Measurements from ENCODE around the gene KCNQ1. TPM values are rescaled to one million over a fixed set of nuclear protein-coding genes. Genes with fewer than 3 reads are reported as not detected.

The KCNQ1 gene
- total RNA-seq, 1 donor from 2014 or later: 0.16 TPM

DNA sequence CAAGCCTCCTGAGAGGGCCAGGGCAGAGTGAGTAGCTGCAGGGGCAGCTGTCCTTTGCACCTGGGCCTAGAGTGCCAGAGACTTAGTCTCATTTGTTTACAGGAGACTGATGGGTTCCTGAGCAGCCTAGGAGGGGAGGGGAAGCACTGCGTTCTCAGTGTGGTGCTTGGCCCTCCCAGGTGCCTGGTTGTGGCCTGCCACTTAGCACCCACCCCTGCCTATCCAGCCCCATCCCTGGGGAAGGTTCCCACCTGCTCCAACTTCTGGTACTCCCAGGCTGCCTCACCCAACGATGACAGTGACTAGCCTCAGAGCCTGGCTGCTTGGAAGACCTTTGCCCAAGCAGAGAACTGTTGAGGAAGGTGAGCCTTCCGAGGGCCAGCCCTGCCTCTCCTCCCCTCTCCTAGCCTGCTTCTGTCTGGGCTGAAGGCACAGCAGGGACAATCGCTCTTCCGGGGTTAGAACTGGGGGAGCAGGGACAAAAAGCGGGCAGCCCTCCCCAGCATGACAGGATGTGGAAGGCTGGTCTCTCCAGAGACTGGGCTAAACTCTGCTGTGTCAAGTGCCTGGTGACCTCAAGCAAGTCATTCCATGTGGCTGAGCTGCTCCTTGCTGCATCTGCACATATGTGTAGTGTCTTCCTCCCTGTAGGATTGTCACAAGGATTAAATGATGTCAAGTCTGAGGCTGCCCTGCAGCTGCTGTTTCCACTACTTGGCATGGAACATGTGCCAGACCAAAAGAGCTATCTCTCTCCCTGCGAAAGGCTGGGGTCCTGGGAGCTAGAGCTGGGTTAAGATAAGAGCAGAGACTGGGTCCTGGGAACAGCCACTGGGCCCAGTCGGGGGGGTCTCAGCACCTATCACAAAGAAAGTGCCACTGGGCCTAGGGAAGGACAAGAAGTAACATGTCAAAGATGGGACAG lies 245.1 kb downstream of the KCNQ1 start:
- Mint-ChIP-seq H3K36me3 (ENCODE audit: unreplicated experiment) (no peaks in the 10 kb centered on the region), H3K9me3 (ENCODE audit: unreplicated experiment) (no peaks in the 10 kb centered on the region), H3K4me3 (ENCODE audit: unreplicated experiment) (no peak overlapping the region), H3K27me3 (ENCODE audit: unreplicated experiment) (no peaks in the 10 kb centered on the region), H3K27ac (ENCODE audit: unreplicated experiment) (no peak overlapping the region), H3K4me1 (ENCODE audit: unreplicated experiment) (peaks cover 17% of the 10 kb centered on the region)
- TF ChIP-seq CTCF (IDR thresholded peaks at IDR 0.05): no peak
- no peak for DNase-seq (ENCODE audit: extremely low spot score, unreplicated experiment)

DNA sequence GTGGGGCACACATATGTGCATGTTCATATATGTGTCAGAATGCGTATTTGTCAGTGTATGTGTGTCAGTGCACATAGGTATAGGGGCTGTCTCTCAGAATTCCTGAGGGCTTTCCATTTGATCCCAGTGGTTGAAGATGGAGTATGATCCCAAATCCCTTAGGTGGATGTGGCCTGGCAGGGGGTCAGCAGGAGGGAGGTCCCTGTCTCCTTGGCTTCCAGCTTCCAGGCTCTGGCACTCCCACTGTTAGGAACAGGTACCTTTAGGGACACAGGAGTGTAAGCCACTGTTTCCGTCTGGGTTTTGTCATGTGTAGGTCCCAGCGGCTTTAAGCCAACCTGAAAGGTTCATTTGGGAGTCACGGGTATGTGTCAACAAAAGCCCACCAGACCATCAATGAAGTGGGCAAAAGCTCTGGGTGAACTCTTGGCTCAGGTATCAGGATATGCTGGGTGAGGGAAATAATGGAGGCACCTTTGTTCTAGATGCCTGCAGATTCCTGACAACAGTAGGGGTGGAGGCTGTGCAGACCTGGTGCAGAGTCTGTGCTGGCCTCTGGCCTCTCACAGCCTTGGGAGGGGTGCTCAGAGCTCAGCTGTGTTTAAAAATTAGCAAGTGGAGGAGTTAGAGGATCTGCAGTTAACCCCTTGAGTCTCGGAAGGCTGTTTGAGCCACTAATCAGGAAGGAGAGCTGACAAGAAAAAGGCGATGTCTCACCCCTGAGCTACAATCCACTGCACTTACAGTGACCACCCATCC lies 246.0 kb downstream of the KCNQ1 start:
- peaks cover 24% of the 10 kb centered on the region for H3K4me1 Mint-ChIP-seq (ENCODE audit: unreplicated experiment)
- no peaks in the 10 kb centered on the region for H3K9me3 Mint-ChIP-seq (ENCODE audit: unreplicated experiment)
- no peak overlapping the region for H3K4me3 Mint-ChIP-seq (ENCODE audit: unreplicated experiment)
- no peaks in the 10 kb centered on the region for H3K27me3 Mint-ChIP-seq (ENCODE audit: unreplicated experiment)
- DNase-seq (ENCODE audit: extremely low spot score, unreplicated experiment): no peak
- H3K36me3 Mint-ChIP-seq (ENCODE audit: unreplicated experiment): no peaks in the 10 kb centered on the region
- H3K27ac Mint-ChIP-seq (ENCODE audit: unreplicated experiment): no peak overlapping the region
- no peak for TF ChIP-seq CTCF (IDR thresholded peaks at IDR 0.05)

- H3K4me3 Mint-ChIP-seq (ENCODE audit: unreplicated experiment): no peak overlapping the region
- DNase-seq (ENCODE audit: extremely low spot score, unreplicated experiment): no peak
- no peak overlapping the region for H3K27ac Mint-ChIP-seq (ENCODE audit: unreplicated experiment)
- no peak for TF ChIP-seq CTCF (IDR thresholded peaks at IDR 0.05)
- no peaks in the 10 kb centered on the region for H3K27me3 Mint-ChIP-seq (ENCODE audit: unreplicated experiment)
- H3K9me3 Mint-ChIP-seq (ENCODE audit: unreplicated experiment): no peaks in the 10 kb centered on the region
- H3K4me1 Mint-ChIP-seq (ENCODE audit: unreplicated experiment): peaks cover 26% of the 10 kb centered on the region
- H3K36me3 Mint-ChIP-seq (ENCODE audit: unreplicated experiment): no peaks in the 10 kb centered on the region
These were observed 246.6 kb downstream of the KCNQ1 start for GRCh38 chr11:2691355-2691761.

DNA sequence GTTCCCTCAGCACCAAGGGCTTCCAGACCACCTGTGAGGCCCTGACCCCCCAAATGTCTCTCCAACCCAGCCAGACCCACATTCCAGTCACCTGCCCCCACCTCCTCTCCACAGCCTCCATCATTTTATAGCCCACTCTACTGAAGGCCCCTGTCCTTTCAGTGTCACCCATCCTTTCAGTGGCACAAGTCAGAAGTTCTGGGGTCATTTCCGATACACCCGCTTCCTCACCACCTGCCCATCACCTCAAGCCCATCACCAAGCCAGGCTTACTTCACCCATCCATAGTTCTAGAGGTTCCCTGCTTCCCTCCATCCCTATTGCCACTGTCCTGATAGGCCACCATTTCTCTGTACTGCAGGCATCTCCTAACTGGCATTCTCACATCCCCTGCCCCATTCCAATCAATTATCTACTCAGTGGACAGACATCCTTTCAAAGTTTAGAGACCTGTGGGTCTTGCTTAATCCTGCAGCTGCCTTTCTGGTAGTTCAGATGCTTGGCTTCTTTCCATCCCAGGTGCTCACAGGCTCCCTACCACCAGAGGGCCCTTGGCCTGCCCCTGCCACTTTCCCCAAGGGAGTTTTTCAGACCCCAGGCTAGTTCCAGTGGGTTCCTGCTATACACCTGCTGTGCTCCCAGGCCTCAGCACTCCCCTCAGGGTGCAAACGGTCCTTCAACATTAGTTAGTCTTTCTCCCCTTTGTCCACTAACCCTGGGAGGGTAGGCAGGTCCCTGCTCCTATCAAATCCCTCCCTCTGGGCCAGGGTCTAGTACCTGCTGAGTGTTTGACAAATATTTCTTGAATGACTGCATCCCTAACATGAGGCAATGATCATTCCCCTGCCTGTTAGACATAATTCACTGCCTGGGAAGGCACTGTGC lies 247.4 kb downstream of the KCNQ1 start:
- Mint-ChIP-seq H3K27me3 (ENCODE audit: unreplicated experiment) (peaks cover under 1% of the 10 kb centered on the region), H3K9me3 (ENCODE audit: unreplicated experiment) (no peaks in the 10 kb centered on the region), H3K4me1 (ENCODE audit: unreplicated experiment) (peaks cover 35% of the 10 kb centered on the region), H3K36me3 (ENCODE audit: unreplicated experiment) (no peaks in the 10 kb centered on the region), H3K27ac (ENCODE audit: unreplicated experiment) (no peak overlapping the region), H3K4me3 (ENCODE audit: unreplicated experiment) (no peak overlapping the region)
- peak; percentile 18 for TF ChIP-seq CTCF (IDR thresholded peaks at IDR 0.05)
- no peak for DNase-seq (ENCODE audit: extremely low spot score, unreplicated experiment)

Data from osteocyte (in vitro differentiated cells).